ENCODE results near the gene TUBB6. TPM values are rescaled to one million over a fixed set of nuclear protein-coding genes. Genes with fewer than 3 reads are reported as not detected.

Gene TUBB6
- total RNA-seq, result 242 and 398 TPM in 2 replicates

GRCh38 chr18:12307701-12308385 is at the start of gene TUBB6:
TUBB6 (plus strand) TSS chr18:12308241; CDS start chr18:12308293, 52 bp downstream.

Small RNAs within 50 kb of the gene (small RNA-seq; reads per million reads assigned to genes)
- not detected for gene RNU6-170P

Other genes with a start within 250 kb of the TUBB6 start
- gene ANKRD62, start 214.4 kb upstream of the TUBB6 start, total RNA-seq, result not detected in 2 replicates
- not detected in 2 replicates for gene CIDEA, start 53.9 kb upstream of the TUBB6 start, total RNA-seq
- gene AFG3L2, start 69.0 kb downstream of the TUBB6 start, total RNA-seq, result 44.7 and 46.3 TPM in 2 replicates
- gene PRELID3A, start 99.7 kb downstream of the TUBB6 start, total RNA-seq, result 0.79 and 1.1 TPM in 2 replicates

Measured in placental epithelial cell (primary cell).